ENCODE data around the gene NEGR1.

The NEGR1 gene

DNA sequence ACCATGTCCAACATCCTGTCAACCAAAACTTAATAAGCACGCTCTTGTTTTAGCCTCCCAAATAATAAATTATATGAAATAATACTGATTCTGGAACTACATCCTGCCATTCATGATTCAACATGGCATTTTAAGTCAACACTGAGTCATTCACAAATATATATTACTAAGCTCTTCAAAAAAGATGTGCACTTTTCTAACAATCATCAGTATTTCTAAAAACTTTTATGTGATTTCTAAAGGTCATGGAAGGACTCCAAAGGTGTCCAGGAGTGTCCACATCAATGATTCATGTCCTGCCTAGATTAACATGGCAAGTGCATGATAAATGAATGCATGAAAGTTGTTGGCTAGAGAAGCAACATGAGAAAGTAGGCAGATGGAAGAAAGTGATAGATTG is 51.6 kb downstream of the NEGR1 start:
- DNase-seq: no peak

DNA sequence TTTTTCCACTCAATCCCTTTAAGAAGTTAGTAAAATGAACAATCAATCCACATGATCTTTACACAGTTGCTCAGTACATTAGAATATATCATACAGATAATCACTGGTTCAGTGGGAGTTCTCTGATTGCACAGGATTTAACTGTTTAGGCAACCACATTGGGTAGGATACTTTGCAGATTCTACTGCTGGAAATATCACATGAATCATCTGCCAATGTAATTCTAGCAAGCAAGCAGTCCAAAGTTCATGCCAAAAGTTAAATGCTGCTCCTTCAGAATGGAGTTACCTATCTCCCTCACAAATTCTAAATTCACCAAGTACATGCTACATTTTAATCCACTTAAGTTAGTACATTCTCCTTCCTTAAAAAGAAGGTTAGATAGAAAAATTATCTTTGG is 52.4 kb downstream of the NEGR1 start:
- DNase-seq: no peak

DNA sequence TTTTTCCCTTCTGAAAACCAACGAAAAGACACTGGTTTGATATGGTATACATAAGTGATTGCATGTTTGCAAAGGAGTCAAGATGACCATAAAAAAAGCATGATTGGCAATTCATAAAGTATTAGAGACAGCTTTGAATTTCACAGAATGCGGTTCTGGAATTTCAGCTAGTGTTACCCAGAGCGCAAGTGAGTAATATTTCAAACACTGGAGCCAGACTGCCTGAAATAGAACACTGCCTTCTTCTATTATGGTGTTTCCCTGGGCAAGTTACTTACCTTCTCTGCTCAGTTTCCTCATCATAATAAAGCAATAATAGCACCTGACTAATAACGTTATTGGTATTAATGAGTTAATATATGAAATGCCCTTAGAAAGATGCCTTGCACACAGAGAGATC is 54.7 kb downstream of the NEGR1 start:
- DNase-seq: no peak

DNA sequence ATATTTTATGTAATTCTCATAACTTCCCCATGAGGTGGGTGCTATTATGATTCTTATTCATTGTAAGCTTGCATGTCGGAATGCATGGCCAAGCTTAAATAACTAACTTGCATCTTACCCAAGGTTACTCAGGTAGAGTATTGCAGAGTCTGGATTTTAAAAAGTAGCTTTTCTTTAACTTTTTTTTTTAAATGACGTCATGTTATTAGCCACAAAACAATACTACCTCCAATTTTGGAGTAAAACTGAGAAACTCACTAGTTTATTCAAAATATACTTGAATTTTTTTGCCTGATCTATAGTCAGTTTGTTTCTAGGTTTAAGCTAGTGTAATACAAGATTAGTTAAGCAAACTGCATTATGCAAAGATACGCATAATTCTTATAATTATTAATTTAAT is 57.8 kb downstream of the NEGR1 start:
- no peak for DNase-seq

DNA sequence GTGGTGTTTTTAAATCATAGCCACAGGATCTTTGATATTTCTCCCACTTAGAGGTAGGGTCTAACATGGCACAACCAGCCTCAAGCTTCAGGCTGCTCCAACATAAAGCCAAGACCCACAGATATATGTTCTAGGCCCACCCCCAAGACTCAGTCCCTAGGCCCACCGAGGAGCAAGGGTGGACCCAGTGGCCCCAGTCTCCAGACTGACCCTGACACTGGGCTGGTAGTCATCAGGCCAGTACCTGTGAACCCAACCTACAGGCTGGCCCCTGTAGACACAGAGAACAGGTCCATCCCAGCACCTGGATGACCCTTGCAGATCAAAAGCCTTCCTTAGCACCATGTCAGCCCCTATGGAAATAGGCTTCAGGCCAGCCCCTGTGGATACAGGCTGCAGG is 60.5 kb downstream of the NEGR1 start:
- DNase-seq: no peak

DNA sequence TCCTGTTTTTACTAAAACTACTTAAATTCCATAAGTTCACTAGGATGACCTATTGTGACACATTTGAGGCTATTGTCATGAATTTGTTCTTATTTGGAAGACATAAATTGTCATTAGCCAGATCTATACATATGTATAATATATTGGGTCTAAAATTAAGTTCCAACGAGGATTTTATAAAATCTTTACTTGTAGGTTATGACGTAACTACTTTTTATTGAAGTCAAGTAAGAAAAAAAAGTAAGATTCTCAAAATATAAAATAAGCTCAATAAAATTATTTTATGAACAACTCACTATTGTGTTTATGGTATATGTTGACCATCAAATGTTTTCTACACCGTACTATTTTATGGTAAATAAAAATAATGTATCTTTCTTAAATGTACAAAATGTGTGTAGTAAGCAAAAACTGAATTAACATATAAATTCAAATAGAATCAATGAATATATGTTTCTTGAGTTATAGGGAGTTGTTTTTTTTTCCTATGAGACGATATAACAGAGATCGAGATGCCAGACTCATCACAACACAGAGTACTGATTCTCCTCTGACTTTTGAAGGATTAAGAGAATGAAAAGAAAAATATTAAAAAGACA is 64.1 kb downstream of the NEGR1 start:
- DNase-seq: no peak

DNA sequence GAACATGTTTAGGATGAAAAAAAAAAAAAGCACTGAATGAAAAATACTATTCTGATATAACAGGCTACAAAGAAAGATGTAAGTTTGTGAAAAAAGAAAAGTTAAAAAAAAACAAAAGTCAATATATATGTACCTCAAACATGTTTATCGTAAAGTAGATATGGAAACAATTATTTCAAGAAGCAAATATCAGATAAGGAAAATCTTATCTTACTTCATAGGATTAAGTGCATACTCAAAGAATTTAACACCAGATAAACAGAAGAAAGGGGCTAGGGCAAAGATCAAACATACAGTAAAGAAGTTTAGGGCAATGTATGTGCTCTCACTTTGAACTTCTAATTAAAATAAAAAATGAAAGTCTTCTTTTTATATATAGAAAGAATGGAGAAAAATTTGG is 75.3 kb downstream of the NEGR1 start:
- no peak for DNase-seq

DNA sequence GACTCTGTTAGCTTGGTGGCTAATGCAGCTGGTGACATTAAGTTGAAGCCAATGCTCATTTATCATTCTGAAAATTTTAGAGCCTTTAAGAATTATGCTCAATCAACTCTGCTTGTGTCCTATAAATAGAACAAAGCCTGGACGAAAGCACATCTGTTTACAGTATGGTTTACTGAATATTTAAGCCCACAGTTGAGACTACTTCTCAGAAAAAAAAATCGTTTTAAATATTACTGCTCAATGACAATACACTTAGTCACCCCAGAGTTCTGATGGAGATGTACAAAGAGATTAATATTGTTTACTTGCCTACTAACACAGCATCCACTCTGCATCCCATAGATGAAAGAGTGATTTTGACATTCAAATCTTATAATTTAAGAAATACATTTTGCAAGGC is 79.6 kb downstream of the NEGR1 start:
- DNase-seq: no peak

DNA sequence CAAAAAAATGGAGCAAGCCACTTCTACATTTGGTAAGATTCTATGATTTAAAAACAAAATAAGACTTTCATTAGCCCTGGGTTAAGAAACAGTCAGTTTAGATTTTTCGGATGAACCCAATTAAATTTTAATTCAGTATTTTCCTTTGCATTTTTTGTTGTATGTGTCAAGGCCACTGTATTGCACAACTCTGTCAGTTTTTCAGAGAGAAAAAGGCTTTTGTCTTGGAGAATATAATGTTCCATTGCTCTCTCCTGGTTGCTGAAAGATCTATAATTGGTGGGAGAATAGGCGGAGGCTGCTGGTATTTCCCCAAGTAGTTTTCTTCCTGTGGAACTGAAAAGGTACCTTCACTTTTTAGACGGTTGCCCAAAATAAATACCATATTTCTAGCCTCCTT is 84.6 kb downstream of the NEGR1 start:
- peak; percentile 6 for DNase-seq

DNA sequence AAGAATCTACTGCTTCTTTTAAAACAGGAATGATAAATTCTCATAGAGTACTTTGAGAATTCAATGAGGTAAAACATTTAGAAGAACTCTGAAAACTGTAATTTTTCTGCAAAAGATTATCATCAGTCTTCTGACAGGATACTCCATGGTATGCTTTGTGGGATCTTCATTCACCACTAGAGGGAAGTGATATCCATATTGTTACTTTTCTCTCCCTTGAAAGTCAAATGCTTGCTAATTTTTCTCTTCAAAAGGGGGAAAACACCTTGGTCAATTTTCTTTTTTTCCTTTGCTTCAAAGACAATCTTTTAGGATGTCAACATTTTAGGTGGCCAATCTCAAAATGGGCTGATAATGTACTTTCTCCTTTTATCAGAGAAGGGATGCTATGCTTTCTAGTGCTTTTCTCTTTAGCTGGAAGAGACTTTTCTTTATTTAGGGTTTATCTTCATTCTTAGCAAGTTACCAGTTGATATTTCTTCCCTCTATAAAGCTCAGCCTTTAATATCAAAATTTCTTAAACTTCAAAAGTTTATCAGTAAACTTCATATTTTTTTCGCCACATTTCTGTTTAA is 95.5 kb downstream of the NEGR1 start:
- DNase-seq: peak; percentile 40

DNA sequence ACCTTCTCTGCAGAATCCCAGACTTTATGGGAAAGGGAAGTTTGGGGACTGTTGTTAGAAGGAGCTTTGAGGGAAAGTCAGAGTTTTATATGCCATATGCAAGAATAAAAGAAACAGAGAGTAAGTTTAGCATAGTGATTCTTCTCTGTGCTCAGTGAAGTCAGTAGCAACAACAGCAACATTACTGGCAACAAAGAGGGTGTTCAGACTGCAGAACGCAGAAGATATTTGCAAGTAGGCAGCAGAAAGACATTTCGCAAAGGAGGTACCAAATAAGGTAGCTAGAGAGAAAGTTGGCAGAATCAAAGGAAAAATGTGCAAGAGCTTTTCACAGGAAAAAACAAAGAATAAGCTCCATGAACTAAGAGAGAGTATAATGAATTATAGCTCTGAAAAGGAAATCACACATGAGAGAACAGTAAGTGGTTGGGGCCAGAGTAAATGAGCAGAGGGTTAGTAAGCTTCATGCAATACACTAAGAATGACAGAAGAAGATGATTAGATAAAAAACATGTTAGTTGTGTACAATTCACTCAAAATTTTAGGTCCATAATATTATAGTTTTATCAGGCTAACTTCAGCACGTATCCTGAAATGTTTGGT is 98.1 kb downstream of the NEGR1 start:
- no peak for DNase-seq

DNA sequence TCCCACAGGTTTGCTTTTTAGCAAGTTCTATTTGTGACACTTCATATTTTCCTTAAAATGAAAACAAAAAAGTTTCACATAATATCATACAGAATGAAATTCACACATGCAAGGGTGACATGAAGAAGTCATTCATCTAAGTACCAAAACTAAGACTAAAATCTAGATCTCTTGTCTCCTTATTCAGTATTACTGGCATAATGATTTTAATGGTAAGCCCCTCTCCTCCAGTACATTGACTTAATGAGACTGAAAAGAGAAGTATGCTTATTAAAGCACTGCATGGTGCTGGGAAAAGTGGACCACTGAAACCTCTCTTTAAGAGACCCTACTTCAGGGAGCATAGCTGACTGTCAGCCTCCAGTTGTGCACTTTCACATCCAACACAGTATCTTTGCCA is 99.5 kb downstream of the NEGR1 start:
- no peak for DNase-seq

DNA sequence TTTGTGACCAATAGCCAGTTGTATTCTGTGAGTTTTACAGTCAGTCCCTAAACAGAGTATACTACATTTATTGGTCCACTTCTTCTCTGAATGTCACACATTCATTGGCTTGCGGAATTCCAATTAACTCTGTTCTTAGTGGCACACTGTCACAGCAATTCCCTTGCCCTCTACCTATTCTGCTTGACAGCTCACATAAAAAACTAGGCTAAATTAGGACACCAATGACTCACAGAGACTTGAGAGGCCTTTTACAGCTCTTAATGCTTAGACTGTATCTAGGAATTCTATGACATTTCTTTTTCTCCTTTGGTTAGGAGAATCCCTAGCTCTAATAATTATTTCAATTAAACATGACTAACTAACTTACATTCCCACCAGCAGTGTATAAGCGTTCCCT is 104.1 kb downstream of the NEGR1 start:
- no peak for DNase-seq

DNA sequence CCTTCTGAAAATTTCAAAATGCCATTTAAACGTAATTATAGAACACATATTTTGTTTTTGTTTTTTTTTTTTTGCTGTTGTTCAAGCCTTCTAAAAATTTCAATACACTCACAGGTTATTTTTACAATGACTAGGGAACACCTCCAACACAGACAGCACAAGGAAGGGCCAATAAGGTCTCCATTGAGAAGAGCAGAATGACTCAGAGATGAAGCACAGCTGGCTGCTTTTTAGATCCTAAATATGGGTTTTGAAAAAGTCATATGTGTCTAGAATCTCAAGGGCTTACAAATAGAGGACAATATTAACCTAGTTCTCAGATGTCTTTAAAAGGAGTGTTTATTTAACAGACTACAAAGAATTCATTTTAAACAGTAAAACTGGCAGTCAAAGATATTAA is 104.6 kb downstream of the NEGR1 start:
- DNase-seq: no peak

DNA sequence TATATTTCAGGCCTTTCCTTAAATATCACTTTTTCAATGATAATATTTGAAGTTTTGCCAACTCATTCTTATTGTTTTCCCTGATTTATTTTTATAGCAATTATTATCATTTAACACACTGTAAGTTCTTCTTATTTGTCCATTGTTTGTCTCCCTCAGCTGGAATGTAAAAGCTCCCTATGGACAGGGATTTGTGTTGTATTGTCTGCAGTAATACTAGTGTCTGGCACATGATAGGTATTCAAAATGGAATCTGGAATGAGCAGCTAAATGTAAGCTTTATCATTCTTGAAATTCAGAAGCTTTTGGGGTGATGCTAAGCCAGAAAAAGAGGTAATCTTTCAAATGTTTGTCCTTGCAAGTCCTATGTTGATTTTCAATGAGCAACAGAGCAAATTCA is 112.1 kb downstream of the NEGR1 start:
- DNase-seq: no peak

DNA sequence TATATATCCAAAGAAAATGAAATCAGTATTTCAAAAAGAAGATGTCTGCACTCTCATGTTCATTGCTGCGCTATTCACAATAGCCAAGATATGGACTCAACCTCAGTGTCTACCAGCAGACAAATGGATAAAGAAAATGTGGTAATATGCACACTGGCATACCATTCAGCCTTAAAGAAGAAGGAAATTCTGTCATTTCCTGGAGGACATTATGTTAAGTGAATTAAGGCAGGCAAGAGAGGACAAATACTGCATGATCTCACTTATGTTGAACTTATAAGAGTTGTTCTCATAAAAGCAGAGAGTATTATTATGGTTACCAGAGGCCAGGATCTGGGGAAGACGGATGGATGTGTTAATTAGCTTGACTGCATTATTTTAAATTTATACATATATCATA is 115.9 kb downstream of the NEGR1 start:
- no peak for DNase-seq

DNA sequence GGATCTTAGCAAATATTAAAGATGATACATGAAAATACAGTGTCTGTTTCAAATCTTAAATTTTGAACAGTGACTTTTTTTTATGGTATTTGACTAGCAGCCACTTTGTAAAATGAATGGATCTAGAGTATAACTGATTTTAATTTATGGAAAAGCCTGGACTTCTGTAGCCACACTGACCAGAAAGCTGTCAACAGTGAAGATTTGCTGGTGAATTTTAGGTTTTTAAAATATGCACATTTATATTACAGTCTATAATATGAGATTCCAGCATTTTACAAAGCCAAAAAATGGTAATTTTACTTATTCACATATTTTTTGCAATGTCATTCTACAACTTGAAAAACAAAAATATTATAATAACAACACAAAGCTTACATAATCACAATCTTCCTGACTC is 131.8 kb downstream of the NEGR1 start:
- DNase-seq: no peak

DNA sequence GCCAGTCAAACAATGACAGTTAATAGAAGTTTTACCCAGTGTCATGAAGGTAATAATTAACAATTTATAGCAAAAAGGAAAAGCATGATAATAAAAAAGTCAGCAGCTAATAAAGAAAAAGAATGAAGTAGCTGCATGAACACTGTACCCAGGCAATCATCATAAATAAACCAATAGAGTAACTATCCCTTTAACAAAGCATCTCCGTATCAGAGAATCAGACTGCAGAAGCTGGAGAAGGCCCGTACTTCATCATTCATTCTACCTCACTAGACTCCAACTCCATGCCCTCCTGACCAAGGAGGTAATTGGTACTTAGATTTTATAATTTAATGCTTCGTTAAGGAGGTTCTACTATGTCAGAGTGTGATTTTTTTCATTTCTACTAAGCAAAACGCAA is 140.5 kb downstream of the NEGR1 start:
- DNase-seq: no peak

DNA sequence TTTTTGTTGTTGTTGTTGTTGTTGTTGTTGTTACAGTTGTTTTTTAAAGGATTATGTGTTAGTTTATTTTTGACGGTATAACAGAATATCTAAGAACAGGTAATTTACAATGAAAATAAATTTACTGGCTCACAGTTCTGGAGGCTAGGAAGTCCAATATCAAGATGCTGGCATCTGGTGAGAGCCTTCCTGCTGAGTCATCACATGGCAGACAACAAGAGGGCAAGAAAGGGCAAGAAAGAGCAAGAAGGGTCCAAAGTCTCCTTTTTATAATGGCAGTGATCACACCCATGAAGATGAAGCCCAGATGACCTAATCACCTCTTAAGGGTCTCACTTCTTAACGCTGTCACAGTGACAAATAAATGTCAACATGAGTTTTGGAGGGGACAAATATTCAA is 142.1 kb downstream of the NEGR1 start:
- DNase-seq: no peak

DNA sequence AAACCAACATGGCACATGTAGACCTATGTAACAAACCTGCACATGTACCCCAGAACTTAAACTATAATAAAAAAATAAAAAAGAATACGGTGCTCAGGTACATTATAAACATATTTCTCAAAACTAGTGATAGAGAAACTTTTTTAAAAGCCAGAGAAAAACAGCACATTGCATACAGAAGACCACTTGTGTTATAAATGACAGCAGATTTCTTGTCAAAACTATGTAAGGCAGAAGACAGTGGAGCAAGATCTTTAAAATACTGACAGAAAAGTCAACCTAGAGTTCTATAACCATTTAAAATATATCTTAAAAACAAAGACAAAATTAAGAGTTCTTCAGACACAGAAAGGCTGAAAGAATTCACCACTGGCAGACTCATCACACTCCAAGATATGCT is 144.7 kb downstream of the NEGR1 start:
- no peak for DNase-seq

DNA sequence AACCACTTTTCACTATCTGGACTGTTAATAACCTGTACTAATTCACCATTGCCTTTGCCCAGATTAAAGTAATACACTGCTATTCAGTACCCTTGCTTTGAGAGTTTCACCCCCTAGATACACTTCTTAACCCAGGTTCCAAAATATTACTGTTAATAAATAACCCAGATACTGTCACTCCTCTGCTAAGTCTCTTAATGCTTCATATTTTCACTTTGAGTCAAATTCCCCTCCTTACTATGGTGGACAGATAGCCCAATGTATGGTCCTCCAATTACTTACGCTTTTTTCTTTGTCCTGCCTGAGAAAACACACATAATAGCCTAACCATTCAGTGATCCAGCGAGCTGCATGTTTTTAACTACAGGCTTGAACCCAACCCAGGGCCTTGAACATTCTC is 152.5 kb downstream of the NEGR1 start:
- DNase-seq: no peak

DNA sequence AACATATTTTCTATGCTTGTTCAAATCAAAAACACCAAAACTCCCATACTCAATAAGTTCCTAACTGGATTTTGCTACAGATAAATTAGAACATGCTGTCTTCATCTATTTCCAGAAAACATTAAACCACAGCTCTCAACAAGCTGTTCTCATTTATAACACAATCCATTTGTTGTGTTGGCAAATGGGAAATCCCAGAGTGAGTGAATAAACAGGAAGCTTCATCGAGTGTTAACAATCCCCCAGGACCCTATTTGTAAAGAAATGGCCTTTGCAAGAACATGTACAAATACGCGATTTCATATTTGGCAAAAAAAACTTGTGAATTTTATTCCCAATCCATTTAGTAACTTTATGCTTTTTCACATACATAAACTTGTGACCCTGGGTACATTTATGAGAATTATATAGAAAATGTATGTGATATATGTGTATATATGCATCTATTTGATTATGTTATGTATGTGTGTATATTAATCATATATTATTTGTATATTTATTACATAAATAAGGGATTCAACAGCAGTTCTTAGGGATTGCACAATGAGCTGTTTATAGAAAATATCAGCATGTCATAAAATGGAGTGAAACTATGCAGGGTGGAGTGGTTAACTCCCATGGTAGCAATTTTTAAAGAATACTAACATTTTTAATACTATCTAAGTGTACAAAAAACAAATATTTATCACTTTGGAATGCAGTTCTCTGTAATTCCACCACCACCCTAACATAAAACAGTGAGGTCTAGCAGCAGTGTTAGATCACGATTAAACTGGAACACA is 160.0 kb downstream of the NEGR1 start:
- no peak for DNase-seq

DNA sequence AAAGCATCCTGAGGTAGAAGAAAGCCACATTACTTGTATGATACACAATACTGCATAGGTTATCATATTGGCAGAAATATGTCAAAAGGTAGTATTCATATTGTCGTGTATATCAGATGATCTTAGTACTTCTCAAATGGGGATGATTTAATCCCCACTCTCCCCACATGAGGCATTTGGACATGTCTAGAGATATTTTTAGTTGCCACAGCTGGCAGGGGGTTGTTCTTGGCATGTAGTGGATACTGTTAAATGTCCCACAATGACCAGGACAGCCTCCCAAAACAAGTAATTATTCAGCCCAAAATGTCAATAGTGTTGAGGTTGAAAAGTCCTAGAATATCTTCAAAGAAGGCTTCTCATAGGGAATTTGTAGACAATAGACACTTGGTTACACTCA is 162.8 kb downstream of the NEGR1 start:
- DNase-seq: no peak

DNA sequence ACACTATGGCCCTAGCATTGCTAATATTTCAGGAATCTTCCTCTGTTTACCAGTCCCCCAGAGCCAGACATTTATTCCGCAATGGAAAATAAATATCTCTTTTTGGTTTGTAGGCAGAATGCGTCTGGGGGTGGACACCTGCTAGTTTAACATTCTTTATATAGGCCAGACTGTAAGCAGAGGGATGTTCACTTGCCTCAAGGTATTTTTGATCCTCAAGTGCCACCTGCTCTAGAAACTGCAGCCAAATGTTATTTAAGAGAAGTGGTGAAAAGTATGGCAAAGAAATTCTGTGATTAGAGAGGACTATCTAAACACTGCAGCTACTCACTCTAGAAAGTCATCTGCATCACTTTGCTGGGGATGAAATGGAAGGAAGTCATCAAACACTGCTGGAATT is 164.7 kb downstream of the NEGR1 start:
- no peak for DNase-seq

Data from midbrain (tissue), 1 donor.